WERI-Rb-1 (cell line): Measurements from ENCODE around the gene SERTAD4.

ENCODE experiments used
- DNase-seq: peaks from one replicate; pipeline ENCODE4 v3.0.0-alpha.2; 2020
- H3K27ac ChIP-seq: fragments of 250-450 bp; sonication (Bioruptor Pico); 2 replicates; pipeline ENCODE4 v1.5.1; 2020; ENCODE audit warnings: mild to moderate bottlenecking, moderate library complexity
- H3K27me3 ChIP-seq: fragments of 250-450 bp; sonication (Bioruptor Pico); 2 replicates; pipeline ENCODE4 v1.5.1; 2021; ENCODE audit warnings: mild to moderate bottlenecking, low read depth, moderate library complexity; ENCODE audit not compliant: insufficient read depth, severe bottlenecking
- H3K36me3 ChIP-seq: fragments of 250-450 bp; sonication (Bioruptor Pico); 2 replicates; pipeline ENCODE4 v1.5.1; 2020; ENCODE audit warnings: mild to moderate bottlenecking, moderate library complexity
- H3K4me3 ChIP-seq: 2 replicates; pipeline ENCODE4 v1.5.1; 2011; ENCODE audit warnings: low read depth, mild to moderate bottlenecking, control low read depth, low read length
- H3K9me3 ChIP-seq: fragments of 250-450 bp; sonication (Bioruptor Pico); 2 replicates; pipeline ENCODE4 v1.5.1; 2021; ENCODE audit warnings: mild to moderate bottlenecking, moderate library complexity; ENCODE audit not compliant: severe bottlenecking
- TF ChIP-seq, protein P1 (sequence below): IDR thresholded peaks from 2 replicates; pipeline ENCODE4 v1.5.1; 2011; ENCODE audit warnings: low read depth, mild to moderate bottlenecking, control low read depth, inconsistent platforms, low read length

SERTAD4 gene

DNA sequence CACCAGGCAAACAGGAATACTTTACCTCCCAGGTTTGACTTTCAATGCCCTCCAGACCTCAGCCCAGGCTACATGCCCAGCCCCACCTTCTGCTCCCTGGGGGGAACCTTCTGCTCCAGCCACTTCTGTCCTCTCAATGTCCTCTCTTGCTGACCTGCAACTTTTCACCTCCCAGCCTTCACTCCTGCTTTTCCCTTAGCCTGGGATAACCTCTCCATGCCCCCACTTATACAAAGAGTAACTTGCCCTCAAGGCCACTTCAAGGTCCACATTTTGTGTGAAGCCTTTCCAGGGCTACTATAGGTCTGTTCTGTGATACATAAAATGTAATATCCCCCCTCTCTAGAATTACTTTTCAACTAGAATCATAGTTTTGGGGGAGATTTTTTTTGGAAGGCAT, 21.7 kb downstream of the SERTAD4 start:
- DNase-seq: no peak
- no peaks in the 10 kb centered on the region for H3K36me3 ChIP-seq
- TF ChIP-seq, protein P1, sequence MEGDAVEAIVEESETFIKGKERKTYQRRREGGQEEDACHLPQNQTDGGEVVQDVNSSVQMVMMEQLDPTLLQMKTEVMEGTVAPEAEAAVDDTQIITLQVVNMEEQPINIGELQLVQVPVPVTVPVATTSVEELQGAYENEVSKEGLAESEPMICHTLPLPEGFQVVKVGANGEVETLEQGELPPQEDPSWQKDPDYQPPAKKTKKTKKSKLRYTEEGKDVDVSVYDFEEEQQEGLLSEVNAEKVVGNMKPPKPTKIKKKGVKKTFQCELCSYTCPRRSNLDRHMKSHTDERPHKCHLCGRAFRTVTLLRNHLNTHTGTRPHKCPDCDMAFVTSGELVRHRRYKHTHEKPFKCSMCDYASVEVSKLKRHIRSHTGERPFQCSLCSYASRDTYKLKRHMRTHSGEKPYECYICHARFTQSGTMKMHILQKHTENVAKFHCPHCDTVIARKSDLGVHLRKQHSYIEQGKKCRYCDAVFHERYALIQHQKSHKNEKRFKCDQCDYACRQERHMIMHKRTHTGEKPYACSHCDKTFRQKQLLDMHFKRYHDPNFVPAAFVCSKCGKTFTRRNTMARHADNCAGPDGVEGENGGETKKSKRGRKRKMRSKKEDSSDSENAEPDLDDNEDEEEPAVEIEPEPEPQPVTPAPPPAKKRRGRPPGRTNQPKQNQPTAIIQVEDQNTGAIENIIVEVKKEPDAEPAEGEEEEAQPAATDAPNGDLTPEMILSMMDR: no peak
- H3K9me3 ChIP-seq: no peaks in the 10 kb centered on the region
- no peak overlapping the region for H3K27ac ChIP-seq
- H3K27me3 ChIP-seq: no peaks in the 10 kb centered on the region
- H3K4me3 ChIP-seq: no peak overlapping the region

DNA sequence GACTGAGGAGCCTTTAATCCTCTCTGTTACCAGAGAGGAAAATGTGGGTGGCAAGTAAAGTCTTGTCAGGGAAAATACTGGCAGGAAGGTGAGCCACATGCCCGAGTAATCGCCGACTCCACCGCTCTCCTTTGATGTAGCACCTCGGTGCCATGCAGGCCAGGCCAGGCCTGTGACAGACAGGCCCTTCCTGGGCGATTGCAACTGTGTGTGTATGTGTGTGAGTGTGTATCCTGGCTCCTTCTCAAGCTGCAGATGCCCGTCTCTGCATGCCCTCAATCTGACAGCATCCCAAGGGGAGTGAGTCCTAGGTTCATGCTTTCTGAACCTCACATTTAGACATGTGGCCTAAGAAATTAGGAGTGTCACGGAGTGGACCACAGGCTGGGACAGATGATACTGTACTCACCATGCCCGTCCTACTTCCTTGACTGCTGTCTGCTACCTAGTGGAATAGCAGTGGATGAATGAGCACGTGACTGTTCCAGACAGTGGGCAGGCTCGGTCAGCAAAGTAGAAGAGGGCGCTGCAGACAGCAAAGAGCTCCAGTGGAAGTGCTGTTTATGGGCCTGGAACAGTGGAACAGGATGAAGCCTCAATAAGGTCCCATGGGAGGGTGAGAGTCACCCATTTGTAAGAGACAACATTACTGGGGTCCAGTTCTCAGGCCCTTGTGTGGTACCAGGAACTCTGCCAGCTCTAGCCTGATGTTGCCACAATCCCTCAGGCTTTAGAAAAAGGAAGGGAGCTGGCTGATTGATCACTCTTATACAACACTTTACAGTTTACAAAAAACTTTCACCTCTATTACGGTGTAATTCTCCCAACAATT, 25.3 kb downstream of the SERTAD4 start:
- H3K36me3 ChIP-seq: no peaks in the 10 kb centered on the region
- peak overlapping the region; percentile 20 for H3K27ac ChIP-seq
- no peaks in the 10 kb centered on the region for H3K9me3 ChIP-seq
- H3K4me3 ChIP-seq: no peak overlapping the region
- peak; percentile 74 for DNase-seq
- no peaks in the 10 kb centered on the region for H3K27me3 ChIP-seq
- TF ChIP-seq, protein P1: peak; percentile 38; the same call in 1 of the 2 replicates

DNA sequence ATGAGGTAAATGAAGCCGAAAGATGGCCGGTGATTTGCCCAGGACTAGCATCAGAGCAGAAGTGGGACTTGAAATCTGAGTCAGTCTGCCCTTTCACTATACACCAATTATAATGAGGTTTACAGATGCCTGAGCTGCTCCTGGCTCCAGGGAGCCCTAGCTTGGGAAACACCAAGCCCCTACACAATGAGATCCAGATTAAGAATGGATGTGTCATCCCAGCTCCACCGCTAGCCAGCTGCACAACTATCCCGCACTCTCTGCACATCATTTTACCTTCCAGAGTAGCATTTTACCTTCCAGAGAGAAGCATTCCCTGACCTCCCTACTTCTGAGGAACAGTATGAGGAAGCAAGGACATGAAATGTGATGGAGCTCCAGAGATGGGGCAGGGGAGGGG, 27.0 kb downstream of the SERTAD4 start:
- TF ChIP-seq, protein P1: no peak
- Histone ChIP-seq H3K27me3 (no peaks in the 10 kb centered on the region), H3K27ac (peak overlapping the region; percentile 62), H3K36me3 (no peaks in the 10 kb centered on the region), H3K9me3 (no peaks in the 10 kb centered on the region), H3K4me3 (no peak overlapping the region)
- DNase-seq: peak; percentile 28

DNA sequence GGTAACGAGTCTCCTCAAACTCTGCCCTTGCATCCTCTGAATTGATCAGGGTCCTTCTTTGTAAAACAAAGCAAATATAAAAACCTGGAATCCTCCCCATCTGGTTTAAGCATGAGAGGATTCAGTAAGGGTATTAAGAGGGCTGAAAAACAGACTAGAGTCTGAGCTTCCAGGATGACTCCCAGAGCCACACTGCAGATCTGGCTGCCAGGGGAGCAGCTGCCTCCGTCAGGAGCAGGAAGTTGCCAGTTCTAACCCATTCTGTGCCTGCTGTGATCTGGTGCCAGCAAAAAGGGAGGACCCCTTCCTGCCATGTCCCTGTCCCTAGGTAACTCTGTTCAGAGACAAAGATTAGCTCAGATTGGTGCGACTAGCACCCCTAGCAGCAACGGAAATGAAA, 27.5 kb downstream of the SERTAD4 start:
- H3K36me3 ChIP-seq: no peaks in the 10 kb centered on the region
- DNase-seq: peak; percentile 61
- TF ChIP-seq, protein P1: no peak
- H3K4me3 ChIP-seq: no peak overlapping the region
- no peaks in the 10 kb centered on the region for H3K9me3 ChIP-seq
- H3K27ac ChIP-seq: peak overlapping the region; percentile 62
- no peaks in the 10 kb centered on the region for H3K27me3 ChIP-seq

DNA sequence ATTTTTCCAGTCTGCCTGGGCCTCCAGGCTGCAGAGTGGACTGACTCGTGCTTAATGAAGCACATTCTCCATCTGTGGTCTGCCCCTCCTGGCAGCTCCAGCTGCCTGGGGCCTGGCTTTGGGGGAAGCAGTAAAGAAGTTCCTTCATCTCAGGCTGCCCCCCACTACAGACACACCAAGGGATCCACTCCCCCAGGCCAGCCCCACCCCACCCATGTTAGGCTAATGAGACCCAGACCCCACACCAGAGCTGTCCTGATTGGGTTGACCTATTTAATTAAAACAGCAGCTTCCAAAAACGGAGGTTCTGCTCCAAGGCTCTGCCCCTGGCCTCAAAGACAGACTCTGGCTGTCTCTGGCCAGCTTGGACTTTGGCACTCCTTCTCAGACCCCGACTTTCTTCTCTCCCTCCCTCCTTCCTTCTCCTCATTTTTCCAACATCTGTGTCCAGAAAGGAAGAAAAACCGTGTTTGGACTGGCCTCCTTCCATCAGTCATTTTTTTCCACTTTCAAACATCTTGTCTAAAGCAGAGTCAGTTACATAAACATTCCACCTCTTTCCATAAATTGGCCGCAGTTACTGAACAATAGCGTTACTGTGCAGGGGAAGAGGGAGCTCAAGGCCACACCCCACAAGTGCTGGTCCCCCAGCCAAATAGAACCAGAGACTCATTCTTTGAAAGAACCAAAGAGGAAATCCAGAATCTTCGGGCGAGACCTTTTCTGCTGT, 29.7 kb downstream of the SERTAD4 start:
- no peak overlapping the region for H3K4me3 ChIP-seq
- TF ChIP-seq, protein P1: no peak
- no peak for DNase-seq
- no peak overlapping the region for H3K27ac ChIP-seq
- no peaks in the 10 kb centered on the region for H3K36me3 ChIP-seq
- H3K27me3 ChIP-seq: no peaks in the 10 kb centered on the region
- H3K9me3 ChIP-seq: peaks cover 2% of the 10 kb centered on the region
